Fibroblast of lung (primary cell): Measurements from ENCODE around the gene C11orf58. TPM values are rescaled to one million over a fixed set of nuclear protein-coding genes. Genes with fewer than 3 reads are reported as not detected.

ENCODE experiments used
- DNase-seq, 2 donors: peaks; one replicate each; pipeline versions ENCODE4 v3.0.0 to v3.0.0-alpha.2; 2010; ENCODE audit warnings: low read depth in 2 of 2
- H2AFZ ChIP-seq: 2 replicates; pipeline ENCODE4 v1.5.1; 2012; ENCODE audit warnings: low read length, control low read depth, inconsistent platforms
- H3K27ac ChIP-seq: 2 replicates; pipeline ENCODE4 v1.5.1; 2011; ENCODE audit warnings: low read length, control low read depth; ENCODE audit not compliant: insufficient read depth
- H3K27me3 ChIP-seq: 2 replicates; pipeline ENCODE4 v1.5.1; 2011; ENCODE audit warnings: mild to moderate bottlenecking, low read length; ENCODE audit not compliant: control insufficient read depth, insufficient read depth
- H3K36me3 ChIP-seq: 2 replicates; pipeline ENCODE4 v1.5.1; 2011; ENCODE audit warnings: low read length; ENCODE audit not compliant: control insufficient read depth, insufficient read depth
- H3K4me1 ChIP-seq: 2 replicates; pipeline ENCODE4 v1.5.1; 2011; ENCODE audit warnings: low read length; ENCODE audit not compliant: control insufficient read depth, insufficient read depth; ENCODE audit errors: extremely low read depth
- H3K4me2 ChIP-seq: 2 replicates; pipeline ENCODE4 v1.5.1; 2011; ENCODE audit warnings: low read length, control low read depth; ENCODE audit not compliant: insufficient read depth; ENCODE audit errors: extremely low read depth
- H3K4me3 ChIP-seq, 4 experiments: fragments of 200-600 bp in 1 of 4; sonication (generic) in 1 of 4; replicated peaks in 1 of 4; 2 replicates each; pipeline ENCODE4 v1.5.1; 2011 to 2016; ENCODE audit warnings: low read length in 4 of 4, low read depth in 3 of 4, mild to moderate bottlenecking in 3 of 4, control low read depth in 2 of 4, inconsistent platforms in 1 of 4, mixed read lengths in 1 of 4; ENCODE audit not compliant: insufficient read depth in 1 of 4; ENCODE audit errors: control extremely low read depth in 1 of 4
- H3K79me2 ChIP-seq: 2 replicates; pipeline ENCODE4 v1.5.1; 2012; ENCODE audit warnings: mild to moderate bottlenecking, low read length, inconsistent platforms; ENCODE audit not compliant: control insufficient read depth, insufficient read depth
- H3K9ac ChIP-seq: 2 replicates; pipeline ENCODE4 v1.5.1; 2011; ENCODE audit warnings: mild to moderate bottlenecking, low read length, control low read depth; ENCODE audit not compliant: insufficient read depth
- H3K9me3 ChIP-seq: 2 replicates; pipeline ENCODE4 v1.5.1; 2012; ENCODE audit warnings: low read depth, low read length; ENCODE audit not compliant: control insufficient read depth, insufficient read depth
- H4K20me1 ChIP-seq: 2 replicates; pipeline ENCODE4 v1.5.1; 2011; ENCODE audit warnings: low read length; ENCODE audit not compliant: control insufficient read depth, insufficient read depth; ENCODE audit errors: extremely low read depth
- EZH2 ChIP-seq: IDR thresholded peaks from 2 replicates; pipeline ENCODE4 v1.5.1; 2012; ENCODE audit warnings: low read length, control low read depth, mild to moderate bottlenecking; ENCODE audit errors: missing control alignments
- polyA plus RNA-seq, 2 donors: library from polyadenylated mRNA; depleted of rRNA in 1 of 2; stranded (reverse) in 1 of 2; unstranded in 1 of 2; fragments of >200 nt; gene quantifications; 2 replicates each; pipeline ENCODE4 v1.2.1, GENCODE V29; 2011 to 2012; ENCODE audit warnings: missing spikeins in 1 of 2
- total RNA-seq: library from RNA; depleted of rRNA; stranded (reverse); fragments of >200 nt; gene quantifications from 2 replicates; pipeline ENCODE4 v1.2.1, GENCODE V29; 2014
- TF ChIP-seq, protein P1 (sequence below), 2 donors: IDR thresholded peaks in 1 of 2; conservative IDR thresholded peaks in 1 of 2; 1 replicate in 1 of 2; 2 replicates in 1 of 2; pipeline ENCODE4 v1.5.1; 2011 to 2012; ENCODE audit warnings: low read length in 2 of 2, control low read depth in 1 of 2, inconsistent platforms in 1 of 2, low read depth in 1 of 2, mild to moderate bottlenecking in 1 of 2

The C11orf58 gene
- total and polyA plus RNA-seq, 2 donors (not counting 1 experiment from before 2014, with no cell fraction given) = 183 to 184 TPM

- Histone ChIP-seq H3K4me2 (no peak overlapping the region), H3K27ac (no peak overlapping the region), H3K4me3 (no peak overlapping the region), H2AFZ (no peak overlapping the region), H3K4me1 (peaks cover 10% of the 10 kb centered on the region), H4K20me1 (no peaks in the 10 kb centered on the region), H3K9me3 (no peaks in the 10 kb centered on the region), H3K79me2 (no peaks in the 10 kb centered on the region), H3K36me3 (no peaks in the 10 kb centered on the region), H3K27me3 (no peaks in the 10 kb centered on the region), H3K9ac (no peak overlapping the region)
- DNase-seq = no peak
- TF ChIP-seq EZH2 = no peak
- TF ChIP-seq, protein P1, sequence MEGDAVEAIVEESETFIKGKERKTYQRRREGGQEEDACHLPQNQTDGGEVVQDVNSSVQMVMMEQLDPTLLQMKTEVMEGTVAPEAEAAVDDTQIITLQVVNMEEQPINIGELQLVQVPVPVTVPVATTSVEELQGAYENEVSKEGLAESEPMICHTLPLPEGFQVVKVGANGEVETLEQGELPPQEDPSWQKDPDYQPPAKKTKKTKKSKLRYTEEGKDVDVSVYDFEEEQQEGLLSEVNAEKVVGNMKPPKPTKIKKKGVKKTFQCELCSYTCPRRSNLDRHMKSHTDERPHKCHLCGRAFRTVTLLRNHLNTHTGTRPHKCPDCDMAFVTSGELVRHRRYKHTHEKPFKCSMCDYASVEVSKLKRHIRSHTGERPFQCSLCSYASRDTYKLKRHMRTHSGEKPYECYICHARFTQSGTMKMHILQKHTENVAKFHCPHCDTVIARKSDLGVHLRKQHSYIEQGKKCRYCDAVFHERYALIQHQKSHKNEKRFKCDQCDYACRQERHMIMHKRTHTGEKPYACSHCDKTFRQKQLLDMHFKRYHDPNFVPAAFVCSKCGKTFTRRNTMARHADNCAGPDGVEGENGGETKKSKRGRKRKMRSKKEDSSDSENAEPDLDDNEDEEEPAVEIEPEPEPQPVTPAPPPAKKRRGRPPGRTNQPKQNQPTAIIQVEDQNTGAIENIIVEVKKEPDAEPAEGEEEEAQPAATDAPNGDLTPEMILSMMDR (conservative IDR thresholded peaks at IDR 0.05 in 1 of 2, IDR thresholded peaks at IDR 0.05 in 1 of 2; ENCODE audit: low read depth in 1 of 2, low read length in 2 of 2) = no peak
These were observed 51.4 kb downstream of the C11orf58 start for GRCh38 chr11:16789560-16790485.

DNA sequence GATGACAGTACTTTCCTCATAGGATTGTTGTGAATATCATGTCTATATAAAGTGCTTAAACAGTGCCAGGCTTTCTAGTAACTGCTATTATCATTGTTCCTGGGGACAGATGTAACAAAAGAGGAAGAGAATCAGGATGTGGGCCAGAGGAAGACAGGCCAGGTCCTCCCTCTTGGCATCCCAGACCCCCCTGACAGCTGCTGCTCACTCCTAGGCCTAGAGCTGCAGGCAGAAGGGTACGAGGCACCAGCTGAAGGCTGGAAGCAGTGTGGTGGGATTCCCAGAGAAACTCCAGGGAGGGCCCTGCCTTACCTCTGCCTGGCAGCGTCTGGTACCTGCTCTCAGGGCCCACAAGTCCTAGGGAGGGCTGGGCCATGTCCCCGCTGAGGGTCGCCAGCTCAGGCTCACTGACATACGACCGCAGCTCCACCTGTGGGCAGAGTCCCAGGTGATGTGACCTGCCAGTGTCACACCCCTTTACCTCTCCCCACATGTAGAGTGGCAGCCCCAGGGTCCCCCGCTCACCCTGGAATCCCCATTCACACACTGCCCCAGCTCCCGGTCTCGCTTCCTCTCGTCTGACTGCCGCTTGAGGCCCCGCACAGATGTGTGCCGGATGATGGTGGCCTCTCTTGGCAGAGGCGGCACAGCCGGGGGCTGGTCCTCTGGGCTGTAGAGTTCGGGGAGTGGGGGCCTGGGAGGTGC lies 52.2 kb downstream of the C11orf58 start:
- no peaks in the 10 kb centered on the region for H3K27me3 ChIP-seq
- no peaks in the 10 kb centered on the region for H4K20me1 ChIP-seq
- no peaks in the 10 kb centered on the region for H3K79me2 ChIP-seq
- no peak for TF ChIP-seq EZH2
- TF ChIP-seq, protein P1 (conservative IDR thresholded peaks at IDR 0.05 in 1 of 2, IDR thresholded peaks at IDR 0.05 in 1 of 2; ENCODE audit: low read depth in 1 of 2, low read length in 2 of 2) = no peak
- H3K27ac ChIP-seq = no peak overlapping the region
- no peaks in the 10 kb centered on the region for H3K9me3 ChIP-seq
- no peaks in the 10 kb centered on the region for H3K36me3 ChIP-seq
- H3K4me3 ChIP-seq = no peak overlapping the region
- DNase-seq = no peak
- H3K4me2 ChIP-seq = no peak overlapping the region
- no peak overlapping the region for H3K9ac ChIP-seq
- no peak overlapping the region for H2AFZ ChIP-seq
- peaks cover 10% of the 10 kb centered on the region for H3K4me1 ChIP-seq

DNA sequence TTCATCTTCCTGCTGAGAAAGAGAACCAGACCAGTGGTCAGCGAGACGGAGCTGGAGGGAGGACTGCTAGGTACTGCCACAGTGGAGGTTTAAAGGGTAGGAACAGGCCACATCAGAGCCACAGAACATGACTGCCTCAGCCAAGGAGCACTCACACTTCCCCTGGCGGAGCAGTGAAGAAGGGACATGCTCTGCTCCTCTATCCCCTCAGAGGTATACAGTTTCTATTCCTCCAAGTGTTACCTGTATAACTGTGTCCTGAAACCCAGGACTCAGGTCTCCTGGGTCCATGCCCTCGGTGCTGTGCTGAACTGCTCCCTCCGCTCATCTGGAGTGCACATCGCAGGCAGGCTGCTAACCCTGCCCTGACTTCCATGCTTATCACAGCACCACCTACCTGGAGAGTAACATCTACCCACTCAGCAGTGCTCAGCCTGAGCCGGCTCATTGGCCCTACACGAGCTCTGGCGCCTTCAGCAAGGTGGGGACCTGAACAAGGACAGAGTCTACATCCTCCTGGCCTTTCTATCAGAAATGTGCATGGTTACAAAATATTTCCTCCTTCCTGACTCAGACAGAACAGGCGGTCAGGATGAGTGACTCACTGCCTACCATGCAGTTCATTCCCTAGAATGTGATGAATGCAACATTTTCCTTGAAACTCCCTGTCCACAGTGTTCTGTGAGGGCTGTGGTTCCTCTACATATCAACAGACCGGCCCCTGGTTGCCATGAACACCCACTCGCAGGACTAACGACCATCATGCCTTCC lies 52.9 kb downstream of the C11orf58 start:
- no peaks in the 10 kb centered on the region for H3K36me3 ChIP-seq

More for the DNA sequence above, 52.9 kb downstream of the C11orf58 start:
- Histone ChIP-seq H3K4me2 (peak overlapping the region; percentile 81), H3K9me3 (no peaks in the 10 kb centered on the region), H3K4me1 (peaks cover 10% of the 10 kb centered on the region), H3K27ac (peak overlapping the region; percentile 85), H4K20me1 (no peaks in the 10 kb centered on the region), H3K4me3 (peak overlapping the region in 1 of 4 experiments; percentile 23), H2AFZ (peak overlapping the region; percentile 63), H3K9ac (no peak overlapping the region), H3K27me3 (no peaks in the 10 kb centered on the region), H3K79me2 (no peaks in the 10 kb centered on the region)
- DNase-seq = peak; percentile 92 to 98
- TF ChIP-seq, protein P1 (conservative IDR thresholded peaks at IDR 0.05 in 1 of 2, IDR thresholded peaks at IDR 0.05 in 1 of 2; ENCODE audit: low read depth in 1 of 2, low read length in 2 of 2) = no peak
- TF ChIP-seq EZH2 = no peak
